Measurements from ENCODE around the gene TAF13. TPM values are rescaled to one million over a fixed set of nuclear protein-coding genes. Genes with fewer than 3 reads are reported as not detected.

Gene TAF13, protein sequence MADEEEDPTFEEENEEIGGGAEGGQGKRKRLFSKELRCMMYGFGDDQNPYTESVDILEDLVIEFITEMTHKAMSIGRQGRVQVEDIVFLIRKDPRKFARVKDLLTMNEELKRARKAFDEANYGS
- total RNA-seq, result 37.8 and 39.0 TPM in 2 replicates

DNA sequence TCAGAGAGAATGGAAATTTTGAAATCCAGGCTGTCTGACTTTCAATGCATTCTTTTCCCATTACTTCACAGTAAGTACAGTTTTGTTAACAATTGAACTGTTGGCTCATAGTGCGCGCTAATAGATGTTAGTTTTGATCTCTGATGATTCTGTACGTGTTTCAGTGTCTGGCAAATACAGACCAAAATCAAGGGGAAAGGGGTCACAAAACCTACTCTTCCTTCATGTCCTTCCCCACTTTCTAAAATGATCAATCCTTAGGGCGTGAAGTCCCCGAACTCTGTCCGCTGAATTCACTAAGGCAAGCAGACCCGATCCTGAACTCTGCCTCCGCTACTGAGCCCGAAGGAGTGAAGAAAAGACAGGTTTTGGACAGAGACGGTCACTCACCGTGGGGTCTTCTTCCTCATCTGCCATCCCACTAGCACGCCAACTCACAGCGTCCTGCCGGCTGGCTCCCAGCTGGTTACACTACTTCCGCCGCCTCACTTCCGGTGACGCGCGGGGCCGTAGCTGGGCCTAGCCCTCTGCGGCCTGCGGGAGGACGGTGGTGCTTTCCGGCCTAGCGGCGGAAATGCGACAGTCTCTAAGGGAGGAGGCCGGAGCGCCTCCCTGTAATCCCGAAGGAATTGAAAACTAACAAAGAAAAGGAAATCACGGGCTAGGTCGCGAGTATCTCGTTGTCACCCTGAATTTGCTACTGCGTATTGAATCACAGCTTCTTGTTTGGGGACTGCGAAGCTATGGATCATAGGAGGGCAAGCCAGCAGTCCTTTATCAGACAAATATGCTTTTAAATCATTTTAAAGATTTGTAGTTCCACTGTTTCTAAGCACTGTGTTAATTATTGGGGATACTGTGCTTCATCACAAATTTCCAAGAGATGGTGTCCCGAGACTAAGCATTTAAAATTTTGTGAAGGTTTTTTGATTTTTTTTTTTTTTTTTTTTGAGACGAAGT is at the start of gene TAF13:
Gene TAF13 (minus strand): TSS at position 473 of the 960 bp plus-strand sequence. CDS start 56 bp downstream, at position 417.

GRCh38 chr1:109113590-109114341 is 38.0 kb upstream of the TAF13 start, which contains the start of gene ELAPOR1:
Gene ELAPOR1, plus strand, starts transcription at chr1:109114115. Its CDS starts 69 bp downstream, at chr1:109114184.

DNA sequence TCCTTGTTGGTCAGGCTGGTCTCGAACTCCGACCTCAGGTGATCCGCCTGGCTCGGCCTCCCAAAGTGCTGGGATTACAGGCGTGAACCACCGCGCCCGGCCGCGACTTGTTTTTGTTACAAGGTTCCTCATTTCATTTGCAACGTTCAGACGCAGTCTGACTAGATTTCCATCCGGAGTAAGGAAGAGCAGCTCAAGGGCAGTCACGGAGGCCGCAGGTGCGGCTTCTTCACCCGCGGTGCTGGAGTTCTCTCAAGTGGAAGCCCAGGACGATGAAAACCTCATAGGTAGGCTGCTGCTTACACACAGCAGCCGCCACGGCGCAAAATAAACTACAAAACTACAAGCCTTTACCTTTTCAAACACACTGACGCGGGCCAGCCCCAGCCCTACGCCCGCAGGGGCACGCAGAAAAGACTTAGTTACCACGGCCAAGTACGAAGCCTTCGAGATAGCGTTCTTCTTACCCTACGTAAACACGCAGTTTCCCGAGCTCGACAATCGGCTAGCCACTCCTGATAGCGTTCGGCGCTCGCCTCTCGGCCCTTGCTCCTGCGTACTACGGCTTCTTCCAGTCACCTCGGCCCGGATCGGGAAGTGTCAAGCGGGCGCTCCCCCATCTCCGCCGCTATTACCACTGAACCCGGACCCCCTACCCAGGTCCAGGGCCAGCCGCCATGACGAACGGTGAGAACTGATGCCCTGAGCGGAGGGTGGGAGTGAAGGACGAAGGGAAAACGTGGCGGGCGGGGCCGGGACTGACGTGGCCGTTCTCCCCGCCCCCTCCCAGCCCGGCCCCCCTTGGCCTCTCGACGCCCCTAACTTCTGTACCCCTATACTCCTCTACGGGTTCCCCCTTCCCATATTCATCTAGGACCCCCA is 14.6 kb upstream of the TAF13 start, which contains the start of gene TMEM167B:
Gene TMEM167B (plus strand): TSS at position 569 of the 882 bp plus-strand sequence. CDS start 109 bp downstream, at position 678.

GRCh38 chr1:109041621-109042468 is 34.0 kb downstream of the TAF13 start, which contains the start of gene WDR47:
Gene WDR47, minus strand, starts transcription at chr1:109042102. Its CDS starts 18,590 bp downstream, at chr1:109023512.

Other genes with a start within 250 kb of the TAF13 start
- 0.78 TPM in 1 of 2 replicates, not detected in the other for gene AKNAD1, start 218.9 kb downstream of the TAF13 start, total RNA-seq
- 21.1 and 31.3 TPM in 2 replicates for gene GPSM2, start 199.0 kb downstream of the TAF13 start, total RNA-seq
- gene CLCC1, start 112.5 kb downstream of the TAF13 start, total RNA-seq, result 15.5 and 16.3 TPM in 2 replicates
- gene WDR47, start 33.9 kb downstream of the TAF13 start, total RNA-seq, result 7.7 and 10.2 TPM in 2 replicates
- 21.1 and 25.4 TPM in 2 replicates for gene TMEM167B, start 14.8 kb upstream of the TAF13 start, total RNA-seq
- 0.13 and 0.48 TPM in 2 replicates for gene ELAPOR1, start 38.1 kb upstream of the TAF13 start, total RNA-seq
- 183 and 298 TPM in 2 replicates for gene SARS1, start 137.9 kb upstream of the TAF13 start, total RNA-seq
- 1.8 and 7.7 TPM in 2 replicates for gene CELSR2, start 173.5 kb upstream of the TAF13 start, total RNA-seq
- gene PSRC1, start 207.1 kb upstream of the TAF13 start, total RNA-seq, result 16.8 and 31.3 TPM in 2 replicates
- not detected in 2 replicates for gene MYBPHL, start 231.0 kb upstream of the TAF13 start, total RNA-seq